Neural progenitor cell (in vitro differentiated cells): Measurements from ENCODE around the gene CFAP58. TPM values are rescaled to one million over a fixed set of nuclear protein-coding genes. Genes with fewer than 3 reads are reported as not detected.

ENCODE experiments used
- DNase-seq: peaks from one replicate; pipeline ENCODE4 v3.0.0-alpha.2; 2016; ENCODE audit warnings: low spot score
- H2AFZ ChIP-seq: fragments of 200-600 bp; sonication (generic); replicated peaks from 2 replicates; pipeline ENCODE4 v1.6.1; 2016; ENCODE audit warnings: antibody characterized with exemption
- H3F3A ChIP-seq: fragments of 200-600 bp; sonication (generic); 2 replicates; pipeline ENCODE4 v1.6.1; 2016; ENCODE audit warnings: antibody characterized with exemption, low read depth
- H3K27ac ChIP-seq: fragments of 200-600 bp; sonication (generic); 2 replicates; pipeline ENCODE4 v1.5.1; 2016; ENCODE audit warnings: mild to moderate bottlenecking
- H3K27me3 ChIP-seq: fragments of 200-600 bp; sonication (generic); 2 replicates; pipeline ENCODE4 v1.6.1; 2016; ENCODE audit warnings: mild to moderate bottlenecking, moderate library complexity
- H3K36me3 ChIP-seq: fragments of 200-600 bp; sonication (generic); 2 replicates; pipeline ENCODE4 v1.5.1; 2016
- H3K4me1 ChIP-seq: fragments of 200-600 bp; sonication (generic); 2 replicates; pipeline ENCODE4 v1.6.1; 2016; ENCODE audit warnings: mixed run types
- H3K4me2 ChIP-seq: fragments of 200-600 bp; sonication (generic); 2 replicates; pipeline ENCODE4 v1.6.1; 2016
- H3K4me3 ChIP-seq: fragments of 200-600 bp; sonication (generic); 2 replicates; pipeline ENCODE4 v1.5.1; 2016
- H3K79me2 ChIP-seq: fragments of 200-600 bp; sonication (generic); 2 replicates; pipeline ENCODE4 v1.6.1; 2016; ENCODE audit warnings: low read depth
- H3K9ac ChIP-seq: fragments of 200-600 bp; sonication (generic); 2 replicates; pipeline ENCODE4 v1.6.1; 2016
- H3K9me3 ChIP-seq: fragments of 200-600 bp; sonication (generic); 2 replicates; pipeline ENCODE4 v1.5.1; 2016; ENCODE audit warnings: low read depth
- H4K20me1 ChIP-seq: fragments of 200-600 bp; sonication (generic); 2 replicates; pipeline ENCODE4 v1.6.1; 2016; ENCODE audit warnings: low read depth
- H3K27ac Mint-ChIP-seq: 3 replicates; pipeline ENCODE4 v1.8.0; 2021; ENCODE audit warnings: mixed read lengths
- H3K27me3 Mint-ChIP-seq: 2 replicates; pipeline ENCODE4 v1.8.0; 2022; ENCODE audit warnings: low read depth, mild to moderate bottlenecking, inconsistent platforms, moderate library complexity, mixed read lengths; ENCODE audit not compliant: insufficient read depth
- H3K36me3 Mint-ChIP-seq: 3 replicates; pipeline ENCODE4 v1.8.0; 2021; ENCODE audit warnings: mixed read lengths
- H3K4me1 Mint-ChIP-seq: 3 replicates; pipeline ENCODE4 v1.8.0; 2021; ENCODE audit warnings: mixed read lengths
- H3K4me3 Mint-ChIP-seq: 3 replicates; pipeline ENCODE4 v1.8.0; 2021; ENCODE audit warnings: mild to moderate bottlenecking, moderate library complexity, mixed read lengths
- H3K9me3 Mint-ChIP-seq: 3 replicates; pipeline ENCODE4 v1.8.0; 2020; ENCODE audit warnings: mixed read lengths
- CTCF ChIP-seq: fragments of 200-600 bp; sonication (generic); IDR thresholded peaks from 2 replicates; pipeline ENCODE4 v1.5.1; 2017; ENCODE audit warnings: antibody characterized with exemption, mild to moderate bottlenecking
- EZH2 ChIP-seq: fragments of 200-600 bp; sonication (generic); IDR thresholded peaks from 2 replicates; pipeline ENCODE4 v1.6.1; 2017; ENCODE audit warnings: antibody characterized with exemption, mild to moderate bottlenecking, moderate library complexity
- EZH2phosphoT487 ChIP-seq: fragments of 200-600 bp; sonication (generic); IDR thresholded peaks from 2 replicates; pipeline ENCODE4 v1.6.1; 2017; ENCODE audit warnings: antibody characterized with exemption
- total RNA-seq: library from RNA; depleted of rRNA; stranded (reverse); fragments of >200 nt; gene quantifications from 2 replicates; pipeline ENCODE4 v1.2.3, GENCODE V29; 2015; ENCODE audit warnings: low replicate concordance

Gene CFAP58
- total RNA-seq, 1 donor from 2014 or later, result 1.7 TPM

GRCh38 chr10:104479906-104480593 is 126.4 kb downstream of the CFAP58 start:
- H3K9me3 Mint-ChIP-seq, result no peaks in the 10 kb centered on the region
- DNase-seq, result no peak
- no peak for TF ChIP-seq CTCF
- no peak for TF ChIP-seq EZH2
- TF ChIP-seq EZH2phosphoT487, result no peak
- no peak overlapping the region for H2AFZ ChIP-seq
- H4K20me1 ChIP-seq, result no peaks in the 10 kb centered on the region
- H3K4me3 Mint-ChIP-seq, result no peak overlapping the region
- no peak overlapping the region for H3K4me3 ChIP-seq
- H3K27me3 ChIP-seq, result no peaks in the 10 kb centered on the region
- peaks cover 8% of the 10 kb centered on the region for H3K4me1 Mint-ChIP-seq
- H3K9ac ChIP-seq, result no peak overlapping the region
- no peaks in the 10 kb centered on the region for H3K36me3 ChIP-seq
- peaks cover 10% of the 10 kb centered on the region for H3K4me1 ChIP-seq
- no peak overlapping the region for H3K4me2 ChIP-seq
- H3K36me3 Mint-ChIP-seq, result no peaks in the 10 kb centered on the region
- no peaks in the 10 kb centered on the region for H3K79me2 ChIP-seq
- no peak overlapping the region for H3K27ac ChIP-seq
- H3K9me3 ChIP-seq, result no peaks in the 10 kb centered on the region
- peaks cover 5% of the 10 kb centered on the region for H3F3A ChIP-seq
- H3K27ac Mint-ChIP-seq, result no peak overlapping the region
- peaks cover 6% of the 10 kb centered on the region for H3K27me3 Mint-ChIP-seq

- no peaks in the 10 kb centered on the region for H3K9me3 Mint-ChIP-seq
- TF ChIP-seq CTCF, result no peak
- no peak for TF ChIP-seq EZH2phosphoT487
- no peak for TF ChIP-seq EZH2
- H3K27ac Mint-ChIP-seq, result no peak overlapping the region
- H2AFZ ChIP-seq, result no peak overlapping the region
- H3K9ac ChIP-seq, result no peak overlapping the region
- H3K4me3 ChIP-seq, result no peak overlapping the region
- H3F3A ChIP-seq, result peaks cover 5% of the 10 kb centered on the region
- peaks cover 6% of the 10 kb centered on the region for H3K27me3 Mint-ChIP-seq
- no peak overlapping the region for H3K27ac ChIP-seq
- no peak overlapping the region for H3K4me2 ChIP-seq
- H3K4me1 ChIP-seq, result peaks cover 10% of the 10 kb centered on the region
- H3K36me3 Mint-ChIP-seq, result no peaks in the 10 kb centered on the region
- no peaks in the 10 kb centered on the region for H3K27me3 ChIP-seq
- no peaks in the 10 kb centered on the region for H4K20me1 ChIP-seq
- peaks cover 8% of the 10 kb centered on the region for H3K4me1 Mint-ChIP-seq
- H3K4me3 Mint-ChIP-seq, result no peak overlapping the region
- H3K36me3 ChIP-seq, result no peaks in the 10 kb centered on the region
- DNase-seq, result no peak
- no peaks in the 10 kb centered on the region for H3K9me3 ChIP-seq
- H3K79me2 ChIP-seq, result no peaks in the 10 kb centered on the region
These were observed 127.2 kb downstream of the CFAP58 start for GRCh38 chr10:104480797-104481196.

GRCh38 chr10:104483582-104483981 is 129.9 kb downstream of the CFAP58 start:
- Histone ChIP-seq H3F3A (peaks cover 25% of the 10 kb centered on the region), H3K79me2 (no peaks in the 10 kb centered on the region), H4K20me1 (no peaks in the 10 kb centered on the region), H3K36me3 (no peaks in the 10 kb centered on the region), H3K27me3 (no peaks in the 10 kb centered on the region), H3K9me3 (no peaks in the 10 kb centered on the region), H3K4me3 (no peak overlapping the region), H3K9ac (no peak overlapping the region), H3K27ac (no peak overlapping the region), H2AFZ (no peak overlapping the region), H3K4me2 (no peak overlapping the region), H3K4me1 (peaks cover 23% of the 10 kb centered on the region)
- H3K36me3 Mint-ChIP-seq, result no peaks in the 10 kb centered on the region
- peaks cover 6% of the 10 kb centered on the region for H3K27me3 Mint-ChIP-seq
- no peak overlapping the region for H3K27ac Mint-ChIP-seq
- TF ChIP-seq CTCF (no peak), EZH2 (no peak), EZH2phosphoT487 (no peak)
- no peak overlapping the region for H3K4me3 Mint-ChIP-seq
- DNase-seq, result no peak
- H3K9me3 Mint-ChIP-seq, result no peaks in the 10 kb centered on the region
- H3K4me1 Mint-ChIP-seq, result peaks cover 27% of the 10 kb centered on the region
